ENCODE measurements around the gene AMELX.

DNA sequence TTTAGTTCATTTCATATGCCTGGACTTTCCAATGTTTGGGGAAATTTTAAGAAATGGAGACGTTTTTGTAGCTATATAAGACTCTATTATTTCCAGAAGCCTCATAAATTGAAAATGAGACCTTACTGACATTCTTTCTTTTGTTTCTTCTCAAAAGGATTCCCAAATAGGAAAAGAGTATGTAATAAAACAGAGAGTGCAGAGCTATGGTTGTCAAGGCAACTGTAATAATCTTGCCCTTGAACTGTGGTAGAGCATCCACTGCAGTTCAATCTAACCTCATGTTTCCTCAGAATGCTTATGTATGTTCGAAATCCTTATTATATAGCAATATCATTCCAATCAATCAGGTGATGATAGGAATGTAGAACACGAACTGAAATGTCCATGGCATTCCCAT lies 54.1 kb downstream of the AMELX start:
- TF ChIP-seq, protein P1, sequence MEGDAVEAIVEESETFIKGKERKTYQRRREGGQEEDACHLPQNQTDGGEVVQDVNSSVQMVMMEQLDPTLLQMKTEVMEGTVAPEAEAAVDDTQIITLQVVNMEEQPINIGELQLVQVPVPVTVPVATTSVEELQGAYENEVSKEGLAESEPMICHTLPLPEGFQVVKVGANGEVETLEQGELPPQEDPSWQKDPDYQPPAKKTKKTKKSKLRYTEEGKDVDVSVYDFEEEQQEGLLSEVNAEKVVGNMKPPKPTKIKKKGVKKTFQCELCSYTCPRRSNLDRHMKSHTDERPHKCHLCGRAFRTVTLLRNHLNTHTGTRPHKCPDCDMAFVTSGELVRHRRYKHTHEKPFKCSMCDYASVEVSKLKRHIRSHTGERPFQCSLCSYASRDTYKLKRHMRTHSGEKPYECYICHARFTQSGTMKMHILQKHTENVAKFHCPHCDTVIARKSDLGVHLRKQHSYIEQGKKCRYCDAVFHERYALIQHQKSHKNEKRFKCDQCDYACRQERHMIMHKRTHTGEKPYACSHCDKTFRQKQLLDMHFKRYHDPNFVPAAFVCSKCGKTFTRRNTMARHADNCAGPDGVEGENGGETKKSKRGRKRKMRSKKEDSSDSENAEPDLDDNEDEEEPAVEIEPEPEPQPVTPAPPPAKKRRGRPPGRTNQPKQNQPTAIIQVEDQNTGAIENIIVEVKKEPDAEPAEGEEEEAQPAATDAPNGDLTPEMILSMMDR (IDR thresholded peaks at IDR 0.05) = no peak
- no peak for TF ChIP-seq POLR2A (IDR thresholded peaks at IDR 0.05)
